ENCODE measurements around the gene NCAPG2.

- TF ChIP-seq CTCF (conservative IDR thresholded peaks at IDR 0.05 in 1 of 2, IDR thresholded peaks at IDR 0.05 in 1 of 2; ENCODE audit: low read depth in 1 of 2, low read length in 2 of 2) (no peak), EZH2 (IDR thresholded peaks at IDR 0.05; ENCODE audit: low read length, missing control alignments) (no peak)
Observed at GRCh38 chr7:158733775-158734494, 29.3 kb upstream of the NCAPG2 start.
